ENCODE measurements around the gene PPP6R2.

PPP6R2 gene

DNA sequence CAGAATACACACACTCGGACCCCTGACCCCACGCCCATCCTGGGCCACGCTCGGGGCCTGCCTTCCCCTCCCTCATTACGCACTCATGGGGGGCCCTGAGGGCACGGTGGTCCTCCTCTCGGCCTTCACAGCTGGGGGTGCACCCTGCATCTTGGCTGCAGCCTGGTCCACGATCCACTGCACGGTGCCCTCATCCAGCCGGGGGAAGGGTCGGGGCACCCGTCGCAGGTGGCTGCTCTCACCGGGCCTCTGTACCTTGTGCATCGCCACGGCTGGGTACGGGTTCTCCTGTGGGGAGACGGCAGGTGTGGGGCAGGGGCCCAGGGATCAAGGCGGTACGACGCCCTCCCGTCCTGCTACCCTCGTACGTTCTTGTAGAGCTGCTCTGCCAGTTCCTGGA is 121.3 kb downstream of the PPP6R2 start:
- in situ Hi-C loops (cut with HindIII; ENCODE audit: low sequenced_read_pairs), result no loop called here

DNA sequence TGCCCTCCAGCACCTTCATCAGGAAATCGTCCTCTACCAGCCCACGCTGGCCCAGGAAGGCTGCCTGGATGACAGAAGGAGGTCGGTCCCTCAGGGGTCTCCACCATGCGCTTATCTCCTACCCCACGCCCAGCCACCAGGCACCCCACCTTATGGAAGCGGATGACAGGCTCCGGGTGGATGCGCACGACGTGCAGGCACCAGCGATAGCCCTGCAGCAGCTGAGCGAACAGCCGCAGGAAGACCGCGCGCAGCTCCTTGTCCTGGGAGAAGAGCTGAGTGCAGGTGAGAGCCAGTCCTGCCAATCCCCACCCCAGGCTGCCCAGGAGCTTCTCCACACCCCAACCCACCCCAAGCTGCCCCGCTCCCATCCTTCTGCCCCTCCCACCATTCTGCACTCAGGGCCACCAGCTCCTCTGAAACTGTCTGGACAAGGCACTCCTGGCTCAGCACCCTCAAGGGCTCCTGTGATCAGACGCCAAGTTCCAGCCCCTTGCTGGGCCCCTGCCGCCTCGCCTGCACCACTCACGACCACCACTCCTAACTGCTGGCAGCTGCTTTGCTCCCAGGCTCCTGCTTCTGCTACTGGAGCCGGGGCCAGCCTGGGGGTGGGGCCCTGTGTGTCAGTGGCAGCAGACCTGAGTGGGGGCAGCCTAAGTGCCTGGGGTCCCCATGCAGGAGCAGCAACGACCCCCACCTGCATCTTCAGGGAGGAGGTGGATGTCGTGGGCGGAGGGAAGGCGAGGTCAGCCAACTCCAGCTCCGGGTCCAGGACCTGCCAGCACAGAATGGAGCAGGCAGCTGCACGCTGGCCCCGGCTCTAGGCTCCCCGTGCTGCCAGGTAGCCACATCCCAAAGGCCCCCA is 122.2 kb downstream of the PPP6R2 start:
- in situ Hi-C loops (cut with HindIII; ENCODE audit: low sequenced_read_pairs), result no loop called here

DNA sequence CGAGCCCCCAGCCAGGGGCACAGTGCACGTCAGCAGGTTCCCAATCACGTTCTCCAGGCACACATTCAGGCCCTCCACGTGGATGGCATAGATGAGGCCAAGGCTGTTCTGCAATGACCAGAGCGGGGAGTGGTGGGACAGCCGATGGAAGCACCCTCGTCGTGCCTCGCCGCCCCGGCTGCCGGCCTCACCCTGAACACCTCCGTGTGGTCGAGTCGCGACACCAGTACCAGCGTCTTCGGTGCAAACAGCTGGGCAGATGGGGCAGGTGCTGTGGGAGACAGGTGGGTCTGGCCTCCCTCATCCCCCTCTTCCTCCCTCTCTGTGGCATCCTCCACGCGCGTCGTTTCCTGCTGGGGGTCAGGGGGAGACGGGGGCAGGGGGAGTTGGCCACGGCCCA is 124.2 kb downstream of the PPP6R2 start:
- in situ Hi-C loops (cut with HindIII; ENCODE audit: low sequenced_read_pairs), result no loop called here

DNA sequence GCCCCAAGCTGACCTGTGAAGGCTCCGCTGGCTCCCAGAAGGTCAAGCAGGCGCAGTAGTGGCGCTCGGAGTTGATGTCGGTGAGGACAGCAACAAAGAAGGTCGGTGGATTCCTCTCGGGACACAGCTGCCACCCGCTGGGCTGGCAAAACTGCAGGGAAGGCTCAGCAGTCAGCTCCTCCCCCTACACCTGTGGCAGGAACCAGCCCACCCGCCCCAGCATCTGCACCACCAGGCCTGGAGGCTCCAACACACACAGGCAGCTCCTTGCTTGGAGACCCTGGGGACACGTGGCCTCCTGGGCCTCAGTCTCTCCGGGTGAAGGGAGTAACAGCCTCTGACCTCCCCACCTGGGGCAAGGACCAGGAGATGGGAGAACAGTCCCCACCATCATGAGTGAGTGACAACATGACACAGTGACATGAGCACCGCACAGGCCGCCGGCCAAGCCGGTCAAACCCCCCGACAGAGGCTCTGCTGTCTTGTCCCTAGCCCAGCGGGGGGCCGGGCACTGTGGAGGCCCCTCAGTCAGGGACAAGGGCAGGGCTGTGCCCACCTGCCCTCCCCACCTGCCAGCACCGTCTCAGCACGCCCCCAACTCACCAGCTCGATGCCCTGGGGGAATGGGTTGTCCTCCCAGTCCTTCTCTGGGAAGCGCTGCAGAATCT is 124.8 kb downstream of the PPP6R2 start:
- in situ Hi-C loops (cut with HindIII; ENCODE audit: low sequenced_read_pairs), result no loop called here

DNA sequence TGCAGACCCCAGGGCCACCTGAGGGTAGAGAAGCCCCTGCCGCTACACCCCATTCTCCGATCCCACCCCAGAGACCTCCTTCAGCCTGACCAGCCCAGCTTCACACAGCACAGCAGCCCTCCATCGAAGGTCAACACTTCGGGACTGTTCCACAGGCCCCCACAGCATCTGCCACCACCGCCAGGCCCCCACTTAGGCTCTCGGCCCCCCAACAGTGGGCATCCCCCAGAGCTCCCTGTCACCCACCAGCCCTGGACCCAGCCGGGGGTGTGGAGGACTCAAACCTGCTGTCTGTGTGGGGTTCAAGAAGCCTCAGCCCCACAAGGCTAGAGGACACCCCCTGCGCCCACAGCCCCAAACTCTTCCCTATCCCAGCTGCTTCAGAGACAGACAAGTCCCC is 125.5 kb downstream of the PPP6R2 start:
- in situ Hi-C loops (cut with HindIII; ENCODE audit: low sequenced_read_pairs), result no loop called here

DNA sequence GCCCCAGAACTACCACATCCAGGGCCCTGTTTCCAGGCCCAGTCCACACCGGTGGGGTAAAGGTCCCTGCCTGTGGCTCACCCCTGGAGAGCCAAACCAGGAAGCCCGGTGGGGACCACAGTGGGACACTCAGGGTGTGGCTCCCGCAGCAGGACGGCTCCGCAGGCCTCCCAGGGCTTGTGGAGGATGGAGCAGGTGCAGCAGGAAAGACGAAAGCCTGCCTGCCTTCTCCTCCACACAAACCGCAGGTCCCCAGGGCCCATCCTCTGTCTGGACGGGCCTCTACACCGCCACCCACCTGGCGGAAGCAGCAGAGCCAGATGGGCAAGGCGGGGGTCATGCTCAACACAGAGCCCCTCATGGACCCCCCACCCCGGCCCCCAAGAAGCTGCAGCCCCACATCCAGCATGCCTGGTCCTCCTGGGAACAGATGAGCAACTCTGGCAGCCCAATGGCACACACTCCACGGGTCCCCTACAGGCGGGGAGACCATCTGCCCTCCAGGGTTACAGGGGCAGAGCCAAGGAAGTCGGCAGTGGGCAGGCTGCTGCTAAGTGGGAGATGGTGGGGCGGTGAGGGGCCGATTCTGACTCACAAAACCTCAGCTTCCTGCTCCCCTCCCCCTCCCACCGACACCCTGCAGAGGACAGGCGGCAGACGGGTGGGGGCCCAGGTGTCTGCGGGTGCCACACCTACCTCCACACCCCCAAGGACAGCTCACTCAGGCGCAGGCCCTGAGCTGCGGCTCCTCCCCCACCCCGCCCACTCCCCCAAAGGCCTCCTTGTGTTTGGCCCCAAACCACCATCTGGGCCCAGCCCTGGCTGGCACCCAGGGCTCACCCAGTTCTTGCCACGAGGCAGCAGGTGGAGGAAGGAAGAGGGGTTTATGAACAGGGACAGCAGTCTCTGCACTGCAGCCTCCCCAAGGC is 126.5 kb downstream of the PPP6R2 start:
- in situ Hi-C loops (cut with HindIII; ENCODE audit: low sequenced_read_pairs), result no loop called here

DNA sequence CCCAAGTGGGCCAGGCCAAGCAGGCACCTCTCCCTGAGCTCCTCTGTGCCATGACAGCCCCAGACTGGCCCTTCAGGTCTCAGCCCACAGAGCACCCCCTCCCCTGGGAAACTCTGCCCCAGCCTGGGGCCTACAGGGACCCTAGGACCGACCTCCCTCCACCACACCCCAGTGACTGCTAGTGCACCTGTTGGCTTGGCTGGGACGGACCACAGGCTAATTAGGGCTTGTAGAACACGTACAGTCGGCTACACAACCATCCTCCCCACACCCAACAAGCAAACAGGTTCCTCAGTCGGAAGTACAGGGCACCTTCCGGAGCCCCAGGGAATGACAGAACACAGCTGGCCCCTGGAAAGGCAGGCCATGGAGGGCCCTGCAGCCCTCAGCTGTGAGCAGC is 127.4 kb downstream of the PPP6R2 start:
- in situ Hi-C loops (cut with HindIII; ENCODE audit: low sequenced_read_pairs), result no loop called here

DNA sequence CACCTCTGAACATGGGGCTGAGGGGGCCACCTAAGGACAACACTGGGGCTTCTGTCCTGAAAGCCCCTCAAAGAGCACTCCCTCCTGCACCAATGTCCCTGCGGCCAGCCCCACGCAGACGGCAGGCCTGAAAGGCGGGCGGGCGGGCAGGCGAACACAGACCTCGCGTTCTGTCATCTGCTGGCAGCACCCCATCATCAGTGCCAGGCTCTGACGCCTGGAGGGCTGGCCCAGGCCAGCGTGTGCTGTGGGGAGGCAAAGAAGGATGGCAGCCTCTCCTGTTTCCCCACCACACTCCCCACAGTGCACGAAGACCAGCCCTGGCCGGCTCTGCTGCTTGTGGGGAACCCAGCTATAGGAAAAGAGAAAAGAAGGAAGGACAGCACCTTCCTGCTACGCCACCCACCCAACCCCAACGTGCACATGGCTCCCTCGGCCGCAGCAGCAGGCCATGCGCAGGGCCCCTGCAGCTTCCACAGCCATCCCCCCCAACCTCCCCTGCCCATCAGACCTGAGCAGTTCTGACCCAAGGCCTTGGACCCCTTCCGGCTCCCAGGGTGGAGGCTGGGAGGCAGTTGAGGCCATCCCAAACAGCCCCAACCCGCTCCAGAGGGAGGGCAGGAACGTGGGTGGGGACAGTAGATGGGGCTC is 128.2 kb downstream of the PPP6R2 start:
- in situ Hi-C loops (cut with HindIII; ENCODE audit: low sequenced_read_pairs), result no loop called here

DNA sequence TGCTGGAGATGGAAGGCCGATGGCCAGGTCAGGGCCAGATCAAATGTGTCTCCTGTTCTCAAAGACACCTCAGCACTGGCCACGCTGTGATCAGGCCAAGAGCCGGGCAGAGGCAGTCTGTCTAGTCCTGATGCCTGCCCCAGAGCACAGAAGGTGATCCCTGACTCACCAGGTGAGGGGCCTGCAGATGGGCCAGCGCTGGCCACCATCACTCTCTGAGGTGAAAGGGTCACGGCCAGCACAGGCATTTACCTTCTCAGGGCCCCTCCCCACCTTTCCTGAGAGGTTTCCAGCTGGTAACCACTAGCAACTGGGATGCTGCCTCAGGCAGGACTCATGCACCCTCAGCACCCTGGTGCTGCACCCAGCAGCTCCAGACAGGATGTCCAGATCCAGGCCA is 128.8 kb downstream of the PPP6R2 start:
- in situ Hi-C loops (cut with HindIII; ENCODE audit: low sequenced_read_pairs), result no loop called here

DNA sequence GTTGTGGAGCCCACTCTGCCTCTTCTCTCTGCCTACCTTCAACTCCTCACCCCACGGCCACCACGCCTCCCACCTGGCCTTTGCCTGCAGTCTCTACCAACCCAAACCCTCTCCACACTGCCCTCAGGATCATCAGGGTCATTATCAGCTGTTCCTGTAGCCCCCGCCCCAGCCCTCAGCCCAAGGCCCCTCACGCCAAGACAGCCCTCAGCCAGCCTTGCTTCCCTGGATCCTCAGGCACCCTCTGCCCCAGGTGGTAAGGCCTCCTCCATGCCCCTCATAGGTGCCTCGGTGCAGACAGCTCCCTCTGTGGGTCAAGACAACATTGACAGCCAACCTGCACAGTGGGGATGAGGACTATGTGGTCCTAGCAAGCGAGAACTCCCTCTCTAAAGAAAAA is 130.0 kb downstream of the PPP6R2 start:
- in situ Hi-C loops (cut with HindIII; ENCODE audit: low sequenced_read_pairs), result no loop called here

DNA sequence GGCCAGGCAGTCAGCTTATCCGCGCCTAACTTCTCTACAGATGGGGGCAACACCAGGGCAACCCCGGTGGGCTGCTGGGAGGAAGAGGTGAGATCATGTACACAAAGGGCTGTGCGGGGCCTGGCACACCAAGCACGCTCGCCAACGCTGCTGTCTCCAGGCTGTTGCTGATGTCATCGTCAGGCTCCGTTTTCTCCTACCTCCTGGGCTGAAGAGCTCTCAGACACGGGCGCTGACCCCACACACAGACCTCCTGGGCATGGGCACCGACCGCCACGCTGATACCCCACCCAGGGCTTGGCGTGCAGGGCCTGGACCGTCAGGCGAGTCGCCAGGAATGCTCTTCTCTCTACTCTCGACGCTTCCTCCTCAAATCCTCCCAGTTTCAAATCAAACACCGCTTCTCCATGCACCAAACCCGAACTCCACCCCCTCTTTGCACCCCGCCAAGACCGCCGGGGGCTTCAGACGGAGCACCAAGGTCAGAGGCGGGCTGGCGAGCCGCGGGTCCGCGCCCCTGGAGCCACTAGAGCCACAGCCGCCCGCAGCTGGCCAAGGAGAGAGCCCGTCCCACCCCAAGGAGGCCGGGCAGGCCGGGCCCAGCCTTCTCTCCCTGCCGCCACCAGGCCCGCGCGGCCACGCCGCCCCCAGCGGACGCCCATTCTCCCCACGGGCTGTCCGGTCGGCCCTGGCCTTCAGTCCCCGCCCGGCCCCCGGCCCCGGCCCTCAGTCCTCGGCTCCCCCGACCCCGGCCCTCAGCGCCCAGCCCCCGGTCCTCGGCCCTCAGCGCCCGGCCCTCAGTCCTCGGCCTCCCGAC is 130.9 kb downstream of the PPP6R2 start:
- in situ Hi-C loops (cut with HindIII; ENCODE audit: low sequenced_read_pairs), result no loop called here

DNA sequence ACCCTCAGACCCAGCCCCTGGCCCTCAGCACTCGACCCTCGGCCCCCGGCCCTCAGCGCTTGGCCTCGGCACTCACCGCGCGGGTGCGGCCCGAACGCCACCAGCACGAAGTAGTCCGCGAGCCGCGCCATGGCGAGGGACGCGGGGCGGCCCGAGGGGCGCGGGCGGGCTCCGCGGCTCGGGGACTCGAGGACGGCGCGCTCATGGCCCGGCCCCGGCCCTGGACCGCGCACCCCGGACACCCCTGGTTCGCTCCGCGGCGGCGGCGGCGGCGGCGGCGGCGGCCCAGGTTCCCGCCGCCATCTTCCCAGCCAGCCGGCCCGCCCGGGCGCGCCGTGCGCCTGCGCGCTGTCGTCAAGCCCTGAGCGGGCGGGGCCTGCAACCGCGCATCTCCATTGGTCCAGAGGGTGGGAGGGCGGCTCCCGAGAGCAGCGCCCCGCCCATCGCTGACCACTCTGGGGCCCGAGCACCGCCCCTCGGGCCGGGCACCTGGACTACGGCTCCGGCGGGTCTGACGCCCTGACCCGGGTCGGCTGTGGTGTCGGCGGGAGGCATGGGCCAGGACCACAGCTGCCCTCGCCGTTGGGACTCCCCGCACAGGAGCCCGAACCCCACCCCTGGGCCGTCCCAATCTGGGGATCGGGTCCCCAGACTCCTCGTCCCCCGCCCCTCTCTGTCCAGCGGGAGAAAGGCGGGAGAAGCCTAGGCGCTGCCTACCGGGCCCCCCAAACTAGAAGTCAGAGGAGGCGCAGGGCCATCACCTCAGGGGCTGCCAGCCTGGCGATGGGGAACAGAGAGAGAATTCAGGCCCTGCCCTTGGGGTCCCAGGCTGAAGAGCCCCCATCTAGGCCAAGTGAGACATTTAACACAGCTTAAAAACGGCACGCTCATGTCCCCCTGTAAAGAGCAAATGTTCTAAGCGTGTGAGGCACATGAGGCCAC is 131.9 kb downstream of the PPP6R2 start, which contains the start of gene SBF1:
SBF1 (minus strand) TSS at position 326 of the 942 bp plus-strand sequence; CDS start at position 131, 195 bp downstream.
- in situ Hi-C loops (cut with HindIII; ENCODE audit: low sequenced_read_pairs), result no loop called here

DNA sequence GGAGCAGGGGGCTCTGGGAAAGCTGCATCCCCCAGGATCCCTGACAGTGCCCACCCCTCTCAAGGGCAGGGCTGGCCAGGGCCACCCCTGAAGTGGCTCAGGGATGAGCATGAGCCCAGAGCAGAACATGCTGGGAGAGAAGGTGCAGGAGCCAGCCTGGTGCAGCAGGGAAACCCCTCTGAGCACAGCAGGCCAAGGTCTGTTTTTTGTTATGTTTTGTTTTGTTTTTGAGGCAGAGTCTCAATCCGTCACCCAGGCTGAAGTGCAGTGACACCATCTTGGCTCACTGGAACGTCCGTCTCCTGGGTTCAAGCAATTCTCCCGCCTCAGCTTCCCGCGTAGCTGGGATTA is 132.5 kb downstream of the PPP6R2 start:
- in situ Hi-C loops (cut with HindIII; ENCODE audit: low sequenced_read_pairs), result no loop called here

DNA sequence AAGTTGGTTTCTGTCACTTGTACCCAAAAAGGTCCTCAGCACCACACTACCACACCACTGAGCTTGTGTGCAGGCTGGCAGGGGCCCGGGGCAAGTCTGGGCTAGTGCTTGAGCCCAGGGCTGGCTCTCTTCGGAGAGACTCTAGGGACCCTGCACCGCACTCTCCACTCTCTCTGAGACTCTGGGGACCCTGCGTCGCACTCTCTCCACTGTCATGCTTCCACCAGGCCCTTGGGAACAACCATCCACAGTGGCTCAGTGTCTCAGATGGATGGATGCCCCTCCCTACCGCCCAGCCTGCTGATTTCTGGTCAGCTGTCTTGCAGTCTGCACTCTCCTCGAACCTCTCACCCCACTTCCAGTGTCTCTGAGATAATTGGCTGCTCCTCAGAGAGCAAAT is 133.7 kb downstream of the PPP6R2 start:
- in situ Hi-C loops (cut with HindIII; ENCODE audit: low sequenced_read_pairs), result no loop called here

DNA sequence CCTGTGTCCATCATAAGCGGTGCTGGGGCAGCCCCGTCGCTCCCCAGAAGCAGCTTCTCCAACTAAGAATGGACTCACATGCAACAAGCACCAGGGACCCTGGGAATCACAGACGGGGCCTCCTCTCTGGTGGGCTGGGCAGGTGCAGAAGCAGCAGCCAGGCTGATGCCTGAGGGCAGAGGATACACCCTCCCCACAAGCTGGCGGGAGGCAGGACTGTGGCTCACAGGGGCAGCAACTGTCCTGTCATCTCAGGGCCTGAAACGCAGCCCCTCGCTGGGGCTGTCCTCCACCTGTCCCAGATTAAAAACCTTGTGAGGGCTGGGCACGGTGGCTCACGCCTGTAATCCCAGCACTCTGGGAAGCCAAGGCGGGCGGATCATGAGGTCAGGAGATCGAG is 134.8 kb downstream of the PPP6R2 start:
- in situ Hi-C loops (cut with HindIII; ENCODE audit: low sequenced_read_pairs), result no loop called here

DNA sequence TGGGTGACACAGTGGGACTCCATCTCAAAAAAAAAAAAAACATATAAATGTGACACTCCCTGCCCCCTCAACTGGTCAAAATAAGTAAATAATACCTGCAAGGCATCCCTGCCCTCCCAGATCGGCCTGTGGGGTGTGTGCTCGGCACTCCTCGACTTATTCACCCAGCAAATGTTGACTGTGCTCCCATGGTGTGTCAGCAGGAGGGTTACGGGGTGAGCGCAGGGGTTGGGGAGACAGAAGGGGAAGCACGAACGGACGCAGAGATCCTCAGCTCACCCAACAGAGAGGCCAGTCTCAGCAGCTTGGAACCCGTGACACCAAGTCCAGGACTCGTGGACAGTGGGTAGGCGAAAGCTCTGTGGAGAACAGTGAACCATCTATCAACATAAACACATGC is 136.6 kb downstream of the PPP6R2 start:
- in situ Hi-C loops (cut with HindIII; ENCODE audit: low sequenced_read_pairs), result no loop called here

DNA sequence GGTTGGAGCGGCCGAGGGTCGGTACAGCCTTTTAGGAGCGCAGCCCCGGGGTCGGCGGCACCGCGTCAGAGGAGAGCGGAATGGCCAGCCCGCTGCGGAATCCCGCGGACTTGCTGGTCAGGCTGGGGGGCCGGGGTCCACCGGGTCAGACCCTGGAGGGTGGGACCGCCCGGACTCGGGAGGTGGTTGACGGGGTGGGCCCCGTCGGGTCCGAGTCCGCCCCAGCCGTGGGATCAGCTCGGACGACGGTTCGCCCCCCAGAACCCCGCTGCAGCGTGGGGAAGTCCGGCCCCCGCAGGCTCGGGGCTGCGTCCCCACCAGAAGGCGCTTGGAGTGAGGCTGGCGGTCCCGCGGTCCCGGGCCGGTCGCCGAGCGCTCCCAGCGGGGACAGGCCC is 137.9 kb downstream of the PPP6R2 start:
- in situ Hi-C loops (cut with HindIII; ENCODE audit: low sequenced_read_pairs), result no loop called here

DNA sequence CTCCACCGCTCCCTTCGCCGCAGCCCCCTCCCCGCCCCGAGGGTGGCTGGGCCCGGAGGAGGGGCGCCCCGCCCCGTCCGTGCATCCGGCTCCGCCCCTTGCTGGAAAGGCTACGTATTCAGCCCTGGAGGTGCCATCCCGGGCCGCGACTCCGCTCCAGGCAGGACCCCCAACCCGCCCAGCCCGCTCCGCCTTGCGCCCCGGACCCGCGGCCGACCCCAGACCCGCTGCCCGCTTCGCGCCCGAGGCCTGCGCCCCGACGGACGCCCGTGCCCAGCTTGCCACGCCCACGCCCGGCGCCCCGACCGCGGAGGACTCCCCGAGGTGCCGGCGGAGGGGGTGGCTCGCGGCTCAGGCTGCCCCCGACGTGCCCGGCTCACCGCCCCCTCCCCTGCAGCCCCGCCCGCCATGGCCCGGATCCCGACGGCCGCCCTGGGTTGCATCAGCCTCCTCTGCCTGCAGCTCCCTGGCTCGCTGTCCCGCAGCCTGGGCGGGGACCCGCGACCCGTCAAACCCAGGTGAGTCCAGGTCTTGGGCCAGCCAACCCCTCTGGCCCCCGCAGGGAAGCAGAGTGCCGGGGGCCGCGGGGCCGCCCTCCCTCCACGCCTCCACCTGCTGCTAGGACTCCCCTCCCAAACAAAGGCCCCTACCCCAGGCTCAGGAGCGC is 138.4 kb downstream of the PPP6R2 start, which contains the start of gene ADM2:
ADM2 (plus strand) TSS at position 104 of the 667 bp plus-strand sequence; CDS start at position 409, 305 bp downstream.
- in situ Hi-C loops (cut with HindIII; ENCODE audit: low sequenced_read_pairs), result no loop called here

Measured in endothelial cell of hepatic sinusoid (primary cell).